ENCODE results near the gene PRKACG. TPM values are rescaled to one million over a fixed set of nuclear protein-coding genes. Genes with fewer than 3 reads are reported as not detected.
A peak's percentile ranks its signal among the peaks of the same experiment; 100 is the strongest.
"Not testable (repeated sequence)": the region's sequence is repeated elsewhere in the genome, so short reads cannot be mapped to it uniquely, and the experiment has no call there.

PRKACG gene
- total RNA-seq, result not detected in 2 replicates

DNA sequence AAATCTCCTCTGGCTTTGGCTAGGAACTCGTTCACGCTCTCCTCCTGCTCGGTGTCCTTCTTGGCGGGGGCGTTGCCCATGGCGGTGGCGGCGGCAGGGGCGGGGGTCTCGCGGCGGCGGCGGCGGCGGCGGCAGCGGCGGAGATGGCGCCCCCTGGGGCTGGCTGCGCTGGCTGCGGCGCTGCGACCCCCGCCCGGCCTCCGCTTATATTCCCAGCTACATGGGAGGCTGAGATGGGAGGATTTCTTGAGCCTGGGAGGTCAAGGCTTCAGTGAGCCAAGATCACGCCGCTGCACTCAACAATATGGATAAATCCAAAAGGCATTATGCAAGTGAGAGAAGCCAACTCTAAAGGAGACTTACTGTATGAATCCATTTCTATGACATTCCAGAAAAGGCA lies at the start of gene PRKACG:
TSS of gene PRKACG (minus strand) at position 101 of the 400 bp plus-strand sequence. CDS start at position 80, 21 bp downstream.
- no peak for DNase-seq (ENCODE audit: low read depth, low spot score)

DNA sequence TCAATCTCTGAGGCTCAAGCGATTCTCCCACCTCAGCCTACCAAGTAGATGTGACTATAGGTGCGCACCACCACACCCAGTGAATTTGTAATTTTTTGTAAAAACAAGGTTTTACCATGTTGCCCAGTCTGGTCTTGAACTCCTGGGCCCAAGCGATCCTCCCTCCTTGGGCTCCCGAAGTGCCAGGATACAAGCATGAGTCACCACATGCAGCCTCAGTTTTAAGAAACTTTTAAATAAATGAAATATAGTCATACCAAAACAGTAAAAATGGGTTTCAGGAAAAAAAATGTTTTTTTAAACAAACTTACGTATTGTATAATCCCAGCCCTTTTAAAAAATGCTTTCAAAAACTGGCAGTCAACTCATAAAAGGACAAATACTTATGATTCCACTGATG lies 48.3 kb upstream of the PRKACG start:
- DNase-seq (ENCODE audit: low read depth, low spot score), result no peak

DNA sequence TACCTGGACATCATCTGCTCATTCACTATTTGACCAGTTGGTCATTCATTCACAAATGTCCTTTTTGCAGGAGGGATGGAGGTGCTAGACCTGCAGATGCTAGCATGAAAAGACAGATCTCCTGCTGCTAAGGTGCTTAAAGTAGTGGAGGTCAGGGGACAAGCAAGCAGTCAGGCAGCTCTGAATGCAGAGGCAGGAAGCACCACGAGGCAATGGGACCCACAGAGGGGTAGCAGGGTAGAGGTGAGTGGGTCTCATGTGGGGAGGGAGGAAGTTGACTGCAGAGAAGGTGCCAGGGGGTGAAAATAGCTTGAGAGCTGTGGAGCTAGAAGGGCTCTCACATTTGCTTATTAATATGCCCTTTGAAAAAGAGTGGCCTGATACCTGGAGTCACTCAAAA lies 46.9 kb upstream of the PRKACG start:
- DNase-seq (ENCODE audit: low read depth, low spot score), result no peak

DNA sequence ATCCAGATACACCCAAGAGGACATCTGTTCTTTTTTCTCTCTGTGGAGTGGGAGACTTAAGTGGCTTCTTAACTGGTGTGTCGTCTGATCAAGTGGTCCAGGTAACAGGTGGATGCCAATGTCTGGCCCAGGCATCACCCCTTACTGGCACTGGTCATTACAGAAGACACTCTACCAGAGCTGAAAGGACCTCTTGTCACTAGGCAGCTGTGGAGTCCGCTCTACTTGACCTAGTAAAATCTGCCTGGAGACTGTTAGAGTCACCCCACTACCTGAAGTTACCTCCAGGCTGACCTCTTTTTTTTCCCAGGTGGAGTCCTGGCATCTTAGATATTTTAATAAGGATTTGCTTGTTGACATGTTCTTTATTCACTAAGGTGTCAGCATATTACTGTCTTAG lies 44.2 kb upstream of the PRKACG start:
- DNase-seq (ENCODE audit: low read depth, low spot score), result no peak

DNA sequence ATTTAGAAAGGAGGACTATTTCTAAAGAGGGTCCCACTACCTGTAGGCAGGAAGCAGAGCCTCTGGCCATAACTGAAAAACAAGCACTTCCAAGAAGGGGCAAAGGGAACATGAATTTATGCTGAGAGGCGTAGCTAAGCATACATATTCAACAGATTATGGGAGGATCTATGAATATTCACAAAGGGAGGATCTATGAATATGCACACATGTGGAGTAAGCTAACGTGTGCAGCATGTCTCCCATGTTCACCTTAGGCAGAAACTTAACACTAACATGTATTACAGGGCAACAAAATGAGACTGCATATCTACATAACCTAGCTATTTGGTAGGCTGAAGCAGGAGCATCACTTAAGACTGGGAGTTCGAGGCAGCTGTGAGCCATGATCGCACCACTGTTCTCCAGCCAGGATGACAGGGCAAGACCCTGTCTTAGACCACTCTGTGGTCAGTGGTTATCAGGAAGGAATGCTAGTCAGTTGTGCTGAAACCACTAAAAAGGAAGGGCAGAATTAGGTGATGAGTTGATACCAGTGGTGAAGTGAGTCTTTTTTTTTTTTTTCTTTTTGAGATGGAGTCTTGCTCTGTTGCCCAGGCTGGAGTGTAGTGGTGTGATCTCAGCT lies 42.4 kb upstream of the PRKACG start:
- no peak for DNase-seq (ENCODE audit: low read depth, low spot score)

DNA sequence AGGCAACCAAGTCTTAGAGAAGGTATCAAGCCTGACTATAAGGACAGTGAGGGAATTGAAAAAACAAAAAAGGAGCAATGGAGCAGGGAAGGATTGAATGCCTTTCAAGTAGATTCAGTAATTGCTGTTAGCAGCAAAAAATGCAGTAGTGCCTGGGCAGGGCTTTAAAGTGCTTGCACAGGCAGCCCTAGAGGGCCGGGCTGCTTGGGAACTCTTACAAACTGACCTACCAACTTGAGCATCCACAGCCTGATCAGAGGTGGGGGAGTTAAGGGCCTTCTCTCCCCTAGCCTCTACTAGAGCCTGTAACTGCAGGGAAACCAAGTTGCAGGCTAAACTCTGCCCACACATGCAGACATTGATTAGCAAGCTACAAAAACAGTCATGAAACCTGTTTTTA lies 41.1 kb upstream of the PRKACG start:
- no peak for DNase-seq (ENCODE audit: low read depth, low spot score)

DNA sequence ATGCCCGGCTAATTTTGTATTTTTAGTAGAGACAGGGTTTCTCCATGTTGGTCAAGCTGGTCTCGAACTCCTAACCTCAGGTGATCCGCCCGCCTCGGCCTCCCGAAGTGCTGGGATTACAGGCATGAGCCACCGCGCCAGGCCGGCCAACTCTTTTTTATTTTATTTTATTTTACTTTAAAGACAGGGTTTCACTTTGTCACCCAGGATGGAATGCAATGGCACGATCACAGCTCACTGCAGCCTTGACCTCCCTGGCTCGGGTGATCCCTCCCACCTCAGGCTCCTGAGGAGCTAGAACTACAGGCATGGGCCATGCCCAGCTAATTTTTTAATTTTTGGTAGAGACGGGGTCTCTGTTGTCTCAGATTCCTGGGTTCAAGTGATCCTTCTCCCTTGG lies 37.0 kb upstream of the PRKACG start:
- not testable (repeated sequence) for DNase-seq (ENCODE audit: low read depth, low spot score)

DNA sequence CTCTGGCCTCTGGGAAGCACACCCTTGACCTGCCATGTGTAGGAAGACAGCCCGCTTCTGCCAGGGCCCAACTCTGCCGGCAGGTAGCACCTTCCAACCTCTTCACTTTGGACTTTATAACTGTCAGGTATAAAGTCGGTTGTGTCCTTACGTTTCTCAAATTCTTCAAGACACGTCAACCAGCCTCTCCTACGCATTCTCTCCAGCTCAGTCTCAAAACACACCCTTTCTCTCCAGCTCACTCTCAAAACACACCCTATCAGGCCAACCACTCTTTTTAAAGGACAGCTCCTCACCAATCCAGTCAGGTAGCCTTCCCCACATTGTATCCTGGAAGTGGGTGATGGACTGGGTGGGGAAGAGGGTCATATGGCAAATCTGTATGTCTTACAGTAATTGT lies 35.2 kb upstream of the PRKACG start:
- DNase-seq (ENCODE audit: low read depth, low spot score), result no peak

DNA sequence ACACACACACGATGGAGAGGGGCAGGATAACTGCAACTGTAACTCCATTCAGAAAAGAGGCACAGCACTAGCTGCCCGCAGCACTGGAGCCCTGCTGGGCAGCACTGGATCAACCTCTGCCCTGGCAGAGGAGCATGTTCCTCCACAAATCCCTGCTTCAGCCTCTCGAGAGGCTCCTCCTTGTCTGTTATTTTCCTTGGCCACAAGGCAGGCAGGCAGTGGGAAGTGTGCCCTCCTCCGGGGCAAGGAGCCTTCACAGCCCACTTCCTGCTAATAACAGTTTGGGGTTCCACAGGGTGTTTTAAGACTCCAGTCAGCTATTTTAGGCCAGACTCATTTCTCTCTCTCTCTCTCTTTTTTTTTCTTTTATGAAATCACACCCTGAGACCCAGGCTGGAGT lies 33.5 kb upstream of the PRKACG start:
- DNase-seq (ENCODE audit: low read depth, low spot score), result no peak

DNA sequence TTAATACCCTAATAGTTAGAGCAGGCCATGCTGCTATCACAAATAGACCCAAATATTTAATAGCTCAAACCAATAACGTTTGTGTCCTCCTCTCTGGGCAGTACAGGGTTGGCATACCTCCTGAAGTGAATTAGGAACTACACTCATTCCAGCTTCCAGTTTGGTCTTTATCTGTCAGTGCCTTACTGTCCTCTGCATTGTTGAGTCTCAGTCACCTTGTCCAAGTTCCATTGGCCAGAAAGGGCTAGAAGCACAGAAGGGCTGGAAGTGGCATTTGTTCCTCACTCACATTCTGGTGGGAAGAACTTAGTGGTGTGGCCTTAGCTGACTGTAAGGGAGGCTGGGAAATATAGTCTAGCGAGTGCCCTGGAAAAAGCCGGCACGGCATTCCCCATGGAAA lies 32.8 kb upstream of the PRKACG start:
- DNase-seq (ENCODE audit: low read depth, low spot score), result no peak

DNA sequence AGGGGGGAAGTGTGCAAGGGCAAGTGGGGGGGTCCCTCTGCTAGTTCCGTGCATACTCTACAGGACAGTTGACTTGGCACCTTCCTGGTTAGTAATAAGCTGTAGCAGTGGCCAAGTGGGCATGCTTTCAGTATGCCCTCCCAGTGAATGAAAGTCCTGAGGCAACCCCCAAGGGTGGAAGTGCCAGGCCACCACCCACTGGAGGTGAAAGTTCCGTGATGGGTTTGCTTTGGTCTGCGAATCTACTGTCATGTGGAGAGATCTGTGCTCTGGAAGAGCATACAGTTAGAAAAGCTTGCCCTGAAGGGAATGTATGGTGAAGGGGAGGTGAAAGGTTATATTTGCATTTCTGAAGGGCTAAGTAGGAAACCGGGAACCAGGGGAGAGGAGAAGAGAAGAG lies 31.9 kb upstream of the PRKACG start:
- DNase-seq (ENCODE audit: low read depth, low spot score), result no peak

DNA sequence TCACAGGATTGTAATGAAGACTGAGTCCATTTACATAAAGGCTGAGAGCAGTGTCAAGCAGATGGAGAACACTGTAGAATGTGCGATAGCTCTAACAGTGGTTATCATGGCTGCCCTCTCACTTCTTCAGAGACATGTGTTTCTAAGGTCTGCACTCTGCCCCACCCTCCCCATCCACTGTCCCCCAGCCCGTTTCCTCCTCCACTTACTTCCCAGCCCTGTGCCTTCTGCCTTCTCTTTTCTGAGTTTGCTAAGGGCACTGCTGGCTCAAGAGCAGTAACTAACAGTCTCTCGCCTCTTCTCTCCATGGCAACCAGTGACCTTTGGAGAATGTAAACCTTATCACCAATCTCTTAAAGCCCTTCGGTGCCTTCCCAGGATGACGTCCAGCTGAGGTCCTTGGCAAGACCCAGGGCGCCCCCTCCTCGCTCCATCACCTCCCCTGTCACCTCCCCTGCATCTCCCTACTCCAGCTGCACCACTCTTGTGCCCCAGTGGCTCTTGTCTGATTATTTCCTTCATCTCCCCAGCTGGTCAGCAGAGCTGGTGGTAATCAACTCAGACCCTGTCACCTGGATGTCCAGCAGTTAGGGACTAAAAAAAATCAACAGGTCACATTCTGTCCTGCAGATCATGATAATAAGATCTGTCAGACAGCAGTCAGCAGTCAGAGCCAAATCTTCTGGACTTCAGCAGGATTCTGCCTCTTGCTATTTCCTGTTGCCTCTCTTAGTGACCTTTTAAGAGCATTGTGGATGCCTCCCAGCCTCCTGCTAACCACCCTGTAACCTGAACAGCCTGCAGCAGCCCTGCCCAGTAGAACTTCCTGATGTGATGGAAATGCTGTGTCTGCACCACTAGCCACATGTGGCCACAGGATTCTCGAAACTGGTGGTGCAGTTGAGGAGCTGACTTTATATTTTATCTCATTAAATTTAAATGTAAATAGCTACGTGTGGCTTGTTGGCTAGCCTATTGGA lies 30.6 kb upstream of the PRKACG start:
- no peak for DNase-seq (ENCODE audit: low read depth, low spot score)

DNA sequence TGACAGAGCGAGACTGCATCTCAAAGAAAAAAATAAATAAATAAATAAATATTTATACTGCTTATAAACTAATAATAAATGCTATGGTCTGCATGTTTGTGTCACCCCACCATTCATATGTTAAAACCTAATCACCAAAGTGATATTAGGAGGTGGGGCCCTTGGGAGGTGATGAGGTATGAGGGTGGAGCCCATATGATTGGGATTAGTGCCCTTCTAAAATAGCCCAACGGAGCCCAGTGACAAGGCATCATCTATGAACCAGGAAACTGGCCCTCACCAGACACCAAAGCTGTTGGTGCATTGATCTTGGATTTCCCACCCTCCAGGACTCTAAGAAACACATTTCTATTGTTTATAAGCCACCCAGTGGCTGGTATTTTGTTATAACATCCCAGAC lies 26.7 kb upstream of the PRKACG start:
- DNase-seq (ENCODE audit: low read depth, low spot score), result no peak

DNA sequence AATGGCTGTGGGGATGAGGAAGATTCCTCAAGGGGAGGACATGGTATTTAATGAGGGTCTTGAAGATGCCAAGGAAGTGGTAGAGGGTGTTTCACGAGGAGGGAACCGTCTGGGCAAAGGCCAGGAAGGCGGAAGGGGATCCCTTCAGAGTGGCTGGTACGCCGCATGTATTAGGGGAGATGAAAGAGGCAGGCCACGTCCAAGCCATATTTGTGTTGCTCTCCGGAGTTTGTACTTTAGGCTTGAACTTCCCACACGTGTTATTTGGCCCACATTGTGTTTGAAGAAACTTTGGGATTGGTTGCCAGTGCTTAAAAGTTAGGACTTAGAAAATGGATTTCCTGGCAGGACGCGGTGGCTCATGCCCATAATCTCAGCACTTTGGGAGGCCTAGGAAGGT lies 22.9 kb upstream of the PRKACG start:
- no peak for DNase-seq (ENCODE audit: low read depth, low spot score)

DNA sequence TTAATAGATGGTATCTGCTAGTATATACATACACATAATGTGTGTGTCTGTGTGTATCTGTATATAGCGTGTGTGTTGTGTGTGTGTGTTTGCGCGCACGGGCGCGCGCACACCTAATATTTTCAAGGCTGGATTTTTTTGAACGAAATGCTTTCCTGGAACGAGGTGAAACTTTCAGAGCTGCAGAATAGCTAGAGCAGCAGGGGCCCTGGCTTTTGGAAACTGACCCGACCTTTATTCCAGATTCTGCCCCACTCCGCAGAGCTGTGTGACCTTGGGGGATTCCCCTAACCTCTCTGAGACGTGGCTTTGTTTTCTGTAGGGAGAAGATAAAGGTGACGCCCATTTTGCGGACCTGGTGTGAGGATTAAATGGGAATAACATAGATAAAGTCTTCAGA lies 22.4 kb upstream of the PRKACG start:
- DNase-seq (ENCODE audit: low read depth, low spot score), result no peak

DNA sequence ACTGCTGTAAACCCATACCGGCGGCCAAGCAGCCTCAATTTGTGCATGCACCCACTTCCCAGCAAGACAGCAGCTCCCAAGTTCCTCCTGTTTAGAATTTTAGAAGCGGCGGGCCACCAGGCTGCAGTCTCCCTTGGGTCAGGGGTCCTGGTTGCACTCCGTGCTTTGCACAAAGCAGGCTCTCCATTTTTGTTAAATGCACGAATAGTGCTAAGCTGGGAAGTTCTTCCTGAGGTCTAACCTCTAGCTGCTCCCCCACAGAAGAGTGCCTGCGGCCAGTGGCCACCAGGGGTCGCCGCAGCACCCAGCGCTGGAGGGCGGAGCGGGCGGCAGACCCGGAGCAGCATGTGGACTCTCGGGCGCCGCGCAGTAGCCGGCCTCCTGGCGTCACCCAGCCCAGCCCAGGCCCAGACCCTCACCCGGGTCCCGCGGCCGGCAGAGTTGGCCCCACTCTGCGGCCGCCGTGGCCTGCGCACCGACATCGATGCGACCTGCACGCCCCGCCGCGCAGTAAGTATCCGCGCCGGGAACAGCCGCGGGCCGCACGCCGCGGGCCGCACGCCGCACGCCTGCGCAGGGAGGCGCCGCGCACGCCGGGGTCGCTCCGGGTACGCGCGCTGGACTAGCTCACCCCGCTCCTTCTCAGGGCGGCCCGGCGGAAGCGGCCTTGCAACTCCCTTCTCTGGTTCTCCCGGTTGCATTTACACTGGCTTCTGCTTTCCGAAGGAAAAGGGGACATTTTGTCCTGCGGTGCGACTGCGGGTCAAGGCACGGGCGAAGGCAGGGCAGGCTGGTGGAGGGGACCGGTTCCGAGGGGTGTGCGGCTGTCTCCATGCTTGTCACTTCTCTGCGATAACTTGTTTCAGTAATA lies 21.8 kb upstream of the PRKACG start, which contains the start of gene FXN:
TSS of gene FXN (plus strand) at position 315 of the 871 bp plus-strand sequence. CDS start at position 346, 31 bp downstream.
- DNase-seq (ENCODE audit: low read depth, low spot score), result peak; percentile 48

DNA sequence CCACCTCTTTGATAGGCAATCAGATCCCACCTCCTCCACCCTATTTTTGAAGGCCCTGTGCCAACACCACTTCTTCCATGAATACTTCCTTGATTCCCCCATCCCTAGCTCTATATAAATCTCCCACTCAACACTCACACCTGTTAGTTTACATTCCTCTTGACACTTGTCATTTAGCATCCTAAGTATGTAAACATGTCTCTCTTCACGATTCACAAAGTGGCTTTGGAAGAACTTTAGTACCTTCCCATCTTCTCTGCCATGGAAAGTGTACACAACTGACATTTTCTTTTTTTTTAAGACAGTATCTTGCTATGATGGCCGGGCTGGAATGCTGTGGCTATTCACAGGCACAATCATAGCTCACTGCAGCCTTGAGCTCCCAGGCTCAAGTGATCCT lies 20.2 kb upstream of the PRKACG start:
- DNase-seq (ENCODE audit: low read depth, low spot score), result no peak

DNA sequence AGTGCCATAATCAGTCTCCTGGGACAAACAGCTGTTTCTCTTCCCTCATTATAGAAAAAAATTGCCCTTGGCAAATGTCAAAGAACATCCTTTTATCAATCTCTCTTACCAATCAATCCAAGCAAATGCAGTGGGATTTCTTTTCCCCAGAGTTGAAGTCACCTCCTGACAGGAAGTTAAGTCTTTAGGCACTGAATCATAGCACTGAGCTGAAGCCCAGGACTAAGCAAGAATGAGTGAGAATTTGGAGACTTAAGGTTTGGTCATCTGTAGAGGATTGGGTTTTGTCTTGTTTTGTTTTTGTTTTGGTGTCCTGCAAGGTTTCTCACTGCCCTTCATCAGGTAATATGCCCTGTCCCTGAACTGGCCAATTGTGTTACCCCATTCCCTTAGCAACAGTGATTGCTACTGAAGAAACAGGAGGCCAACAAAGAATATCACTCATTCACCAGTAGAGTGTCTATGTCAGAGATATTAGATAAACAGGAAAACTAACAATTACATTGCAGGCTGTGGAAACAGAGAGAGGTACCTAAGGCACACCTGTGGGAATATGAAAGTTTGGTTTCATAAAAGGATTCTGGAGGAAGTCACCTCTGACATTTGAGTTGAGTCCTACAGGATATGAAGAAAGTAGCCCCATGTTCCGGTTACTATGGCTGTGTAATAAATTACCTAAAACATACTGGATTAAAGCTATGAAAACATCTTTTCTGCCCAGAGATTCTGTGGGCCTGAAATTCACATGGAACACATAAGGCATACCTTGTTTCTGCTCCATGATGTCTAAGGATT lies 17.1 kb upstream of the PRKACG start:
- DNase-seq (ENCODE audit: low read depth, low spot score), result no peak

DNA sequence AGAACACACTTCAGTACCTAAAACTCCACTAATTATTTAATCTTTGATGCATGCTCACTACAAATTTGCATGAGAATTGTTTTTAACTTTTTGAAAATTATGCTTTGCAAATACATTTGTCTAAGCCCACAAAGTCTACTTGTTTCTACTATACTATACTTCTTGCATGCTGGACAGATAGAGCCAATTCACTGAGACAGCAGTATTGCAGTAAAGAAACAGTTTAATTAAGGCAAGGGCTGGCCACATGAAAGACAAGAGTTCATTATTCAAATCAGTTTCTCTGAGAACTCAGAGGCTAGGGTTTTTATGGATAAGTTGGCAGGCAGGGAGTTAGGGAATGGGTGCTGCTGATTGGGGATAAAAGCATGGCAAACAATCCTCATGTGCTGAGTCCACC lies 15.6 kb upstream of the PRKACG start:
- DNase-seq (ENCODE audit: low read depth, low spot score), result no peak

DNA sequence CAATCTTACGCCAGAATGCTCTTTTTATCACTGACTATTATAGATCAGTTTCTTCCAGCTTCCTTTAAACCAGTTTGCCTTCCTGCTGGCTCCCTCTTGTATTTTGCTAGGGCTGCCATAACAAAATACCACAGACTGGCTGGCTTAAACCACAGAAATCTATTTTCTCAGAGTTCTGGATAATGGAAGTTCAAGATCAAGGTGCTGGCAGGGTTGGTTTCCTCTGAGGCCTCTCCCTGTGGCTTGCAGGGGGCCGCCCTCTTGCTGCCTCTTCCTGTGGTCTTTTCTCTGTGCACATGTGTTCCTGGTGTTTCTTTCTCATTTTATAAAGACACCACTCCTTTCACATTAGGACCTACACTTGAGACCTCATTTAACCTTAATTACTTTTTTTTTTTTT lies 14.8 kb upstream of the PRKACG start:
- no peak for DNase-seq (ENCODE audit: low read depth, low spot score)

Measured in pulmonary artery endothelial cell (primary cell).